Measurements from ENCODE around the gene GOLGA6L10.
"Not testable (repeated sequence)": the region's sequence is repeated elsewhere in the genome, so short reads cannot be mapped to it uniquely, and the experiment has no call there.

Gene GOLGA6L10

GRCh38 chr15:82317516-82317915, 31.8 kb downstream of the GOLGA6L10 start:
- DNase-seq (ENCODE audit: low spot score), result not testable (repeated sequence)

- DNase-seq (ENCODE audit: low spot score), result no peak
Measured at GRCh38 chr15:82317091-82317489, 32.2 kb downstream of the GOLGA6L10 start.

- not testable (repeated sequence) for DNase-seq (ENCODE audit: low spot score)
Measured at GRCh38 chr15:82316247-82317090, 32.8 kb downstream of the GOLGA6L10 start.

- DNase-seq (ENCODE audit: low spot score), result no peak
Measured at GRCh38 chr15:82315519-82316246, 33.6 kb downstream of the GOLGA6L10 start.

GRCh38 chr15:82314769-82315518, 34.3 kb downstream of the GOLGA6L10 start:
- DNase-seq (ENCODE audit: low spot score), result no peak

- not testable (repeated sequence) for DNase-seq (ENCODE audit: low spot score)
Measured at GRCh38 chr15:82313951-82314768, 35.1 kb downstream of the GOLGA6L10 start.

GRCh38 chr15:82313446-82313845, 35.8 kb downstream of the GOLGA6L10 start:
- DNase-seq (ENCODE audit: low spot score), result no peak

- DNase-seq (ENCODE audit: low spot score), result peak; percentile 26
Measured at GRCh38 chr15:82312586-82313349, 36.5 kb downstream of the GOLGA6L10 start.

- DNase-seq (ENCODE audit: low spot score), result not testable (repeated sequence)
Measured at GRCh38 chr15:82311321-82311720, 38.0 kb downstream of the GOLGA6L10 start.

- no peak for DNase-seq (ENCODE audit: low spot score)
Measured at GRCh38 chr15:82309802-82310201, 39.5 kb downstream of the GOLGA6L10 start.

GRCh38 chr15:82307714-82308081, 41.6 kb downstream of the GOLGA6L10 start:
- DNase-seq (ENCODE audit: low spot score), result no peak

- no peak for DNase-seq (ENCODE audit: low spot score)
Measured at GRCh38 chr15:82306791-82307713, 42.2 kb downstream of the GOLGA6L10 start.

GRCh38 chr15:82305621-82306048, 43.6 kb downstream of the GOLGA6L10 start:
- DNase-seq (ENCODE audit: low spot score), result no peak

GRCh38 chr15:82304778-82305090, 44.5 kb downstream of the GOLGA6L10 start:
- DNase-seq (ENCODE audit: low spot score), result no peak

GRCh38 chr15:82303956-82304777, 45.1 kb downstream of the GOLGA6L10 start:
- no peak for DNase-seq (ENCODE audit: low spot score)

GRCh38 chr15:82301296-82302016, 47.8 kb downstream of the GOLGA6L10 start:
- DNase-seq (ENCODE audit: low spot score), result no peak

GRCh38 chr15:82300883-82301282, 48.4 kb downstream of the GOLGA6L10 start:
- no peak for DNase-seq (ENCODE audit: low spot score)

- not testable (repeated sequence) for DNase-seq (ENCODE audit: low spot score)
Measured at GRCh38 chr15:82300326-82300725, 48.9 kb downstream of the GOLGA6L10 start.
